ENCODE measurements around the gene NT5DC1.
A peak's percentile ranks its signal among the peaks of the same experiment; 100 is the strongest.

Gene NT5DC1

DNA sequence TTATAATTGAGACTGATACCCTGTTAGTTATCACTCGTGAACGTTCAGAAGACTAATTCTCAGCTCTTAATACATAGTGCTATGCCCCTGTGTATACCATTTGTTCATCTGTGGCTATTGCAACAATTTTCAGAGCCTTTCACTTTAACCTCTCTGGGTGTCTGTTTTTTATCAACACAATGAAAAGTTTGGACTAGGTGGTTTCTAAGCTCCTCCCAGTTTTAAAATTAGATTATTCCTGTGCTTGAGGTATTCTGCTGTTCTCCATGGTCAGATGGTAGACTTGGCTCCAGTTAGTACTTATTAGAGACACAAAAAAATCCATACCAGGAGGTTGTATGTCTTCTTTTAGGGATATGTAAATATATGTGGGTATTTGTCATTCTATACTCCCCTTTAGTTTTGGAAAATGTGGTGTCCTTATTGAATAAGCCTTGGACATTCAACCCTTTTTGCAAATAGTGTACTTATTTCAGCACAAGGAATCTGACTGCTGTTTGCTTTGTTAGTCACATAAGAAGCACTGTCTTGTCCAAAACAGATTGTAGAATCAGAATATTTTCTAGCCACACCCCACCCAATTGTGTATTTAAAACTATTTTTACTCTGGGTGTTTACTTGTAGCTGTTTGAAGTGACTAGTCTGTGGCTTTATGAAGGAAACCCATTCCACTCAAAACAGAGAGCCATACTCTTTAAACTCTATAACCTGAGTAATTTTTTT lies 27.3 kb downstream of the NT5DC1 start:
- H3K4me1 ChIP-seq (ENCODE audit: control extremely low read depth in 1 of 4, control insufficient read depth in 4 of 4, insufficient read depth in 4 of 4, low read length in 3 of 4), result no peaks in the 10 kb centered on the region
- peaks cover 0 to 3% (median 2%) of the 10 kb centered on the region in 4 experiments for H3K36me3 ChIP-seq (ENCODE audit: control insufficient read depth in 4 of 4, insufficient read depth in 4 of 4, low read length in 3 of 4)
- no peaks in the 10 kb centered on the region for H3K27me3 ChIP-seq (replicated peaks in 2 of 5; ENCODE audit: control insufficient read depth in 4 of 5, insufficient read depth in 5 of 5, low read length in 4 of 5)
- no peak overlapping the region for H3K27ac ChIP-seq (ENCODE audit: insufficient read depth in 1 of 2, low read depth in 1 of 2, low read length in 2 of 2, poor library complexity in 1 of 2, severe bottlenecking in 2 of 2)
- no peak for DNase-seq
- no peaks in the 10 kb centered on the region for H3K9me3 ChIP-seq (ENCODE audit: control extremely low read depth in 1 of 5, control insufficient read depth in 4 of 5, insufficient read depth in 2 of 5, low read depth in 1 of 5, low read length in 4 of 5)
- 94% methylated on average over 2 of the region's 2 CpGs for WGBS (ENCODE audit: insufficient coverage)
- H3K4me3 ChIP-seq (ENCODE audit: control insufficient read depth in 1 of 7, extremely low read depth in 1 of 7, insufficient read depth in 4 of 7, low read depth in 2 of 7, low read length in 6 of 7), result no peak overlapping the region
- CTCF ChIA-PET, result interaction anchor here (0.6 kb wide), 1 partner anchor 390 kb away, joined by 3 read pairs; no protein-coding TSS in a partner anchor
- POLR2A ChIA-PET, result no interaction called here

DNA sequence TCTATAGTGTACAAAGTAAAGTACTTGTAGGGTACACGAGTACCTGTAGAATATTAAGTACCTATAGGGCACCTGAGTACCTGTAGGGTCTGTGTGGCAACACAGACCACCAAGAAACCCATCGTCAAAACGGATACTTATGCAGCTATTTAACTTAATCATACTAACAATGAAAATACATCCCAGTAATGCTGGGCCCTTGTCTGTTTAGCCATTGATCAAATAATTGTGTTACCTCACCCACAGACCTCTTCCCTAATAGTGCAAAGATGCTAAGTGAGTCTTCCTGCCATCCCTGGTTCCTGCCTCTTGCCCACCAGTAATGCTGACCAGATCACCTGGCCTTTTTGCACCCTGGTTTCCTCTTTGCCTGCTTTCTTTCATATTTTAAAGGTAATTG lies 32.8 kb downstream of the NT5DC1 start:
- H3K27ac ChIP-seq (ENCODE audit: insufficient read depth in 1 of 2, low read depth in 1 of 2, low read length in 2 of 2, poor library complexity in 1 of 2, severe bottlenecking in 2 of 2), result no peak overlapping the region
- no peak overlapping the region for H3K4me3 ChIP-seq (ENCODE audit: control insufficient read depth in 1 of 7, extremely low read depth in 1 of 7, insufficient read depth in 4 of 7, low read depth in 2 of 7, low read length in 6 of 7)
- H3K27me3 ChIP-seq (replicated peaks in 2 of 5; ENCODE audit: control insufficient read depth in 4 of 5, insufficient read depth in 5 of 5, low read length in 4 of 5), result no peaks in the 10 kb centered on the region
- DNase-seq, result no peak
- POLR2A ChIA-PET, result no interaction called here
- H3K9me3 ChIP-seq (ENCODE audit: control extremely low read depth in 1 of 5, control insufficient read depth in 4 of 5, insufficient read depth in 2 of 5, low read depth in 1 of 5, low read length in 4 of 5), result no peaks in the 10 kb centered on the region
- no peaks in the 10 kb centered on the region for H3K4me1 ChIP-seq (ENCODE audit: control extremely low read depth in 1 of 4, control insufficient read depth in 4 of 4, insufficient read depth in 4 of 4, low read length in 3 of 4)
- CTCF ChIA-PET, result interaction anchor here (1.2 kb wide), 1 partner anchor 17 kb away, joined by 3 read pairs; no protein-coding TSS in a partner anchor
- peaks cover 0 to 4% (median 3%) of the 10 kb centered on the region in 4 experiments for H3K36me3 ChIP-seq (ENCODE audit: control insufficient read depth in 4 of 4, insufficient read depth in 4 of 4, low read length in 3 of 4)
- 100% methylated on average over 1 of the region's 3 CpGs for WGBS (ENCODE audit: insufficient coverage)

DNA sequence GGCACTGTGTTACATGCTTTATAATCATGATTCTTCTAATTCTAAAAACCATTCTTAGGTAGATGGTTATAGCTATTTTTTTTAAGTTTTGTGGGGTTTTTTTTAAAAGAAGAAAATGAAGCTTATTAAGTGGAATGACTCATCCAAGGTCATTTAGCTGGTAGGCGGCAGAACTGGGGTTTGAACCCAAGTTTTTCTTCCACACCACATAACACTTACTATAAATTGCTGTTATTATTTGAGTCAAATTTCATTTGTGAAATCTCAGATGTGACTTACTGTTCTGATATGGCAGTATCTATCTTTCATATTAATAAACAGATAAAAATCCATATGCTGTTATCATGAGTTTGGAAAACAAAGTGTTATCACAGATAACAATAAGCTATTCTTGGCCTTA lies 35.7 kb downstream of the NT5DC1 start:
- Histone ChIP-seq H3K4me3 (ENCODE audit: control insufficient read depth in 1 of 7, extremely low read depth in 1 of 7, insufficient read depth in 4 of 7, low read depth in 2 of 7, low read length in 6 of 7) (no peak overlapping the region), H3K36me3 (ENCODE audit: control insufficient read depth in 4 of 4, insufficient read depth in 4 of 4, low read length in 3 of 4) (peaks cover 0 to 4% (median 1%) of the 10 kb centered on the region in 4 experiments), H3K27ac (ENCODE audit: insufficient read depth in 1 of 2, low read depth in 1 of 2, low read length in 2 of 2, poor library complexity in 1 of 2, severe bottlenecking in 2 of 2) (no peak overlapping the region), H3K9me3 (ENCODE audit: control extremely low read depth in 1 of 5, control insufficient read depth in 4 of 5, insufficient read depth in 2 of 5, low read depth in 1 of 5, low read length in 4 of 5) (no peaks in the 10 kb centered on the region), H3K4me1 (ENCODE audit: control extremely low read depth in 1 of 4, control insufficient read depth in 4 of 4, insufficient read depth in 4 of 4, low read length in 3 of 4) (no peaks in the 10 kb centered on the region), H3K27me3 (replicated peaks in 2 of 5; ENCODE audit: control insufficient read depth in 4 of 5, insufficient read depth in 5 of 5, low read length in 4 of 5) (no peaks in the 10 kb centered on the region)
- ChIA-PET CTCF (no interaction called here), POLR2A (no interaction called here)
- WGBS (ENCODE audit: insufficient coverage), result no CpG with 5 or more reads among the region's 1 CpG
- no peak for DNase-seq

DNA sequence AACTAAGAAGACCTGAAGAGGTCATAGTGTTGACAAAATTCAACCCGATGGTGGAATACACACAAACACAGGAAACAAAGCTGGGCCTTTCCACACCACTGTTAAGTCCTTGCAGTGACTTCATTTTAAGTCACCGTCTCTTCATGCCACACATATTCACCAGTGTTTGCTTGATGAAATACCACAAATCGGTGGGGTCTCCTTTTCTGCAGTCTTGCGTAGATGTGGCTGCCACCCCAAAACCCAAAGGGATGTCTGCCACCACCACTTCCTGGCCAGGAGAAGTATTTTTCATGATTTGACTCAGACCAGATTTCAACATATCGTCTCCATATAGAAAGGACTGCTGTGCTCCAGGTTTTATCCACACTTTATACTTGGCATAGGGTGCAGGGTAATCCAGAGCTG lies 36.3 kb downstream of the NT5DC1 start:
- no peak for DNase-seq
- H3K36me3 ChIP-seq (ENCODE audit: control insufficient read depth in 4 of 4, insufficient read depth in 4 of 4, low read length in 3 of 4), result peaks cover 0 to 4% (median 1%) of the 10 kb centered on the region in 4 experiments
- H3K27ac ChIP-seq (ENCODE audit: insufficient read depth in 1 of 2, low read depth in 1 of 2, low read length in 2 of 2, poor library complexity in 1 of 2, severe bottlenecking in 2 of 2), result no peak overlapping the region
- H3K27me3 ChIP-seq (replicated peaks in 2 of 5; ENCODE audit: control insufficient read depth in 4 of 5, insufficient read depth in 5 of 5, low read length in 4 of 5), result no peaks in the 10 kb centered on the region
- ChIA-PET POLR2A (no interaction called here), CTCF (no interaction called here)
- no peaks in the 10 kb centered on the region for H3K9me3 ChIP-seq (ENCODE audit: control extremely low read depth in 1 of 5, control insufficient read depth in 4 of 5, insufficient read depth in 2 of 5, low read depth in 1 of 5, low read length in 4 of 5)
- H3K4me1 ChIP-seq (ENCODE audit: control extremely low read depth in 1 of 4, control insufficient read depth in 4 of 4, insufficient read depth in 4 of 4, low read length in 3 of 4), result no peaks in the 10 kb centered on the region
- WGBS (ENCODE audit: insufficient coverage), result 100% methylated on average over 4 of the region's 5 CpGs
- H3K4me3 ChIP-seq (ENCODE audit: control insufficient read depth in 1 of 7, extremely low read depth in 1 of 7, insufficient read depth in 4 of 7, low read depth in 2 of 7, low read length in 6 of 7), result no peak overlapping the region

DNA sequence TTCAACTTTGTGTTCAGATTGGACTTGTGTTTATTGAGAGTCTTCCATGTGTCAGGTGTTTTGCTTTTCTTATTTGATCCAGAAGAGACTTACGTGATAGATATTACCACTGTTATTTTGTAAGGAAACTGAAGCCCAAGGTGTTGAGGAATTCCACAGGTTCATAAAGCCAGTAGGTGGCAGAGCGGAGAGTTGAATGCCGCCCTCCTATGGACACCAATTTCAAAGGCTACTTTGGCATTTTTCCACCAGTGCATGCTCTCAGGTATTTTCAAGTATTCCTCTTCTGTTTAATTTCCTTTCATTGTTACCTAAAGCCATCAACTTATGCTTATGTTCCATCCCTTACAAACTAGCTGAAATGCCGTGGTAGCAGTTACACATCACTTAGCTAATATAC lies 39.3 kb downstream of the NT5DC1 start:
- Histone ChIP-seq H3K4me1 (ENCODE audit: control extremely low read depth in 1 of 4, control insufficient read depth in 4 of 4, insufficient read depth in 4 of 4, low read length in 3 of 4) (no peaks in the 10 kb centered on the region), H3K27me3 (replicated peaks in 2 of 5; ENCODE audit: control insufficient read depth in 4 of 5, insufficient read depth in 5 of 5, low read length in 4 of 5) (no peaks in the 10 kb centered on the region), H3K9me3 (ENCODE audit: control extremely low read depth in 1 of 5, control insufficient read depth in 4 of 5, insufficient read depth in 2 of 5, low read depth in 1 of 5, low read length in 4 of 5) (no peaks in the 10 kb centered on the region), H3K36me3 (ENCODE audit: control insufficient read depth in 4 of 4, insufficient read depth in 4 of 4, low read length in 3 of 4) (peaks cover 0 to 4% (median 0%) of the 10 kb centered on the region in 4 experiments), H3K4me3 (ENCODE audit: control insufficient read depth in 1 of 7, extremely low read depth in 1 of 7, insufficient read depth in 4 of 7, low read depth in 2 of 7, low read length in 6 of 7) (no peak overlapping the region), H3K27ac (ENCODE audit: insufficient read depth in 1 of 2, low read depth in 1 of 2, low read length in 2 of 2, poor library complexity in 1 of 2, severe bottlenecking in 2 of 2) (no peak overlapping the region)
- WGBS (ENCODE audit: insufficient coverage), result 96% methylated on average over 4 of the region's 4 CpGs
- no peak for DNase-seq
- ChIA-PET CTCF (no interaction called here), POLR2A (no interaction called here)

DNA sequence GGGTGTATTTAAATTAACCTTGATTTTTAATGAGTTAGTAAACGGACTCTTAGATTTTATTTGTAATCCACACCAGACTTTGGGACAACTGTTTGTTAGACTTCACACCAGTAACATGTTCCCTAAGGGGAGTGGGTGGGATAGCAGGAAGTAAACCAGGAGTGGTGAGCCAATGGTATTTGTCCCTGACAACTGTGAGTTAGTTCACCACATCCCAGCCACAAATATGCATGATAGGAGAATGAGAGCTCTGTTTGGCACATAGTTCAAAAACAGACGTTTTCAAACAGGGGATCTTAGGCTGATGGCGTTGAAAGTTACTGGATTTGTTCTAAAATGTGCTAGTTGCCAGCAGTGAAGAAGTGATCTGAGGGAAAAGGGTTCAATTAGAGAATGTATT lies 44.0 kb downstream of the NT5DC1 start:
- no peaks in the 10 kb centered on the region for H3K4me1 ChIP-seq (ENCODE audit: control extremely low read depth in 1 of 4, control insufficient read depth in 4 of 4, insufficient read depth in 4 of 4, low read length in 3 of 4)
- H3K4me3 ChIP-seq (ENCODE audit: control insufficient read depth in 1 of 7, extremely low read depth in 1 of 7, insufficient read depth in 4 of 7, low read depth in 2 of 7, low read length in 6 of 7), result no peak overlapping the region
- CTCF ChIA-PET, result no interaction called here
- no peaks in the 10 kb centered on the region for H3K9me3 ChIP-seq (ENCODE audit: control extremely low read depth in 1 of 5, control insufficient read depth in 4 of 5, insufficient read depth in 2 of 5, low read depth in 1 of 5, low read length in 4 of 5)
- no peaks in the 10 kb centered on the region for H3K36me3 ChIP-seq (ENCODE audit: control insufficient read depth in 4 of 4, insufficient read depth in 4 of 4, low read length in 3 of 4)
- POLR2A ChIA-PET, result no interaction called here
- H3K27me3 ChIP-seq (replicated peaks in 2 of 5; ENCODE audit: control insufficient read depth in 4 of 5, insufficient read depth in 5 of 5, low read length in 4 of 5), result no peaks in the 10 kb centered on the region
- WGBS (ENCODE audit: insufficient coverage), result 100% methylated on average over 2 of the region's 3 CpGs
- no peak overlapping the region for H3K27ac ChIP-seq (ENCODE audit: insufficient read depth in 1 of 2, low read depth in 1 of 2, low read length in 2 of 2, poor library complexity in 1 of 2, severe bottlenecking in 2 of 2)
- DNase-seq, result no peak

DNA sequence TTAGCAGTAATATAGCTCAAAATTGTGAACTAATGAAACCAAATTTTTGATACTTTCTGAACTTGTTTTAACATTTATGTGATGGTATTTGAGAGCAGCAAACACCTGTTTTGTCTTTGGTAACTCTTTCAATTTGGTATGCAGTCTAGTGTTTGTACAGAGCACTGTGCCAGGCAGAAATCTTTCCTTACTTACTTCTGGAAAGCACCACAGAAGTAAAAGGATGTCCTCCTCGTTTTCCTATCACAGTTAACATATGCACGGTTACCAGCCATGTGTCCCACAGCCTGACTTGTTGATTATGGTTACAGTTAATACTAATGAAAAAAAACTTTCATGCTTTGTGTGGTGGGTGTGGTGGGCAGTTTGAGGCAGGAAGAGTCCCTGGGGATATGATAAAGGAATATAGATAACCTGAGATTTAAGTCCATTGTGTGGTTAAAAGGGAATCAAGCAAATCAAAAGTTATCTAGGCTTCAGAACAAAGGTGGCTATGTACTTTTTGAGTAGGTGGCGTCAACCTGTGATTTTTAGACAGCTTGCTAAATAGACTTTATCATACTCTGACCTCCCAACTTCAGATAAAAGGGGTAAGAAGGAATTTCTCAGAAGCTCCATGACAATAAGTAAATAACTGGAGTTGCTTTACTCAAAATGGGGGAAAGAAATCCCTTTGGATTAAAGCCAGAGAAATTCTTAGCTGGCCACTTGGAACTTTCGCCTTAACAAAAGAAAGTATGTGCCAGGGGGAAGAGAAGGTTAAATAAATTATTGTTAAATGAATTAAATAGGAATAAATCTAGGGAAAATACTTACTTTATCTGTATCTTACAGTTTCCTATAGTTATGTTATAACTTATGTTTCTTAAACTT lies 45.4 kb downstream of the NT5DC1 start:
- ChIA-PET POLR2A (no interaction called here), CTCF (interaction anchor here (1.2 kb wide), 1 partner anchor 16 kb away, joined by 3 read pairs; no protein-coding TSS in a partner anchor)
- Histone ChIP-seq H3K36me3 (ENCODE audit: control insufficient read depth in 4 of 4, insufficient read depth in 4 of 4, low read length in 3 of 4) (no peaks in the 10 kb centered on the region), H3K4me1 (ENCODE audit: control extremely low read depth in 1 of 4, control insufficient read depth in 4 of 4, insufficient read depth in 4 of 4, low read length in 3 of 4) (no peaks in the 10 kb centered on the region), H3K27me3 (replicated peaks in 2 of 5; ENCODE audit: control insufficient read depth in 4 of 5, insufficient read depth in 5 of 5, low read length in 4 of 5) (no peaks in the 10 kb centered on the region), H3K9me3 (ENCODE audit: control extremely low read depth in 1 of 5, control insufficient read depth in 4 of 5, insufficient read depth in 2 of 5, low read depth in 1 of 5, low read length in 4 of 5) (no peaks in the 10 kb centered on the region), H3K27ac (ENCODE audit: insufficient read depth in 1 of 2, low read depth in 1 of 2, low read length in 2 of 2, poor library complexity in 1 of 2, severe bottlenecking in 2 of 2) (no peak overlapping the region), H3K4me3 (ENCODE audit: control insufficient read depth in 1 of 7, extremely low read depth in 1 of 7, insufficient read depth in 4 of 7, low read depth in 2 of 7, low read length in 6 of 7) (no peak overlapping the region)
- DNase-seq, result peak in 1 of 3 donors; percentile 2
- WGBS (ENCODE audit: insufficient coverage), result no CpG with 5 or more reads among the region's 4 CpGs
